HG02852 (cell line): Measurements from ENCODE around the gene C9orf85.
"Not testable (repeated sequence)": the region's sequence is repeated elsewhere in the genome, so short reads cannot be mapped to it uniquely, and the experiment has no call there.

Source experiments
- ATAC-seq: cut with Tn5 transposase; IDR thresholded peaks from one replicate; pipeline ENCODE4 v1.9.1; 2021; ENCODE audit warnings: mild to moderate bottlenecking, moderate library complexity; ENCODE audit not compliant: unreplicated experiment

The C9orf85 gene

DNA sequence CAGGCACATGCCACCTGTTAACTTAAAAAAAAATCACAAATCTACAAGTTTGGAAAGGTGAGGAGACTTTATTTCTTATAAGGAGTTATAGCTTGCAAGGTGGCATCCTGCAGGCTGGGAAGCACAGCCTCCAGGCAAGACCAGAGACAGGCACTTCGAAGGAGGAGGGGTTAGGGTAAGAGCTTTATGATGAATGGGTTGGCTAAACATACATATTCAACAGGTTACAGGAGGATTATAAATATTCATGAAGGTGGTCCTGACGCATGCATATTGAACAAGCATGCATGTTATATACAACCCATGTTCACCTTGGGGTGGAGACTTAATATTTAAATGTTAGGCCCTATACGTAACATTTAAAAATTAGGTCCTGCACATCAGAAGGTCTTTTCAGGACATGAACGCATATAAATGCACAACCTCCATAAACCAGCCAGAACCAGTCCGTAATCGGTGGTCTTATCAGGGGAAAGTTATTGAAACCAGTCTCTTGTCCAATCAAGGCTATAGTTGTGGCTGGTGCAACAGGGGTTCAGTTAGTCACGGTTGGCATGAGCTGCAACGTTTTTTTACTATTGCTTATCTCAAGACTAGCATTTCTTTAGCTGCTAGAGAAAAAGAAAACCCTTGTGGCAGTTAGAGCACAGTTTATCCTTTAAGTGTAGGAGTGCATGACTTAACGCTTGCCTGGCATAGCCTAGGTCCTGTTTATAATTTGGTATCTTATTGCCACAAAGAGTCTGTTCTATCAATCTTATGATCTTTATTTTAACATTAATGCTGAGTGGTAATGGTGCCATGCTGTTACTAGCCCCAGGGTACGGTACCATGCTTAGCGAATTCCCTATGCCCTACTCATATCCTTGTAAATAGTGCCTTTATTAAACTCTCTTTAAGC lies 76.3 kb downstream of the C9orf85 start:
- ATAC-seq: no peak

DNA sequence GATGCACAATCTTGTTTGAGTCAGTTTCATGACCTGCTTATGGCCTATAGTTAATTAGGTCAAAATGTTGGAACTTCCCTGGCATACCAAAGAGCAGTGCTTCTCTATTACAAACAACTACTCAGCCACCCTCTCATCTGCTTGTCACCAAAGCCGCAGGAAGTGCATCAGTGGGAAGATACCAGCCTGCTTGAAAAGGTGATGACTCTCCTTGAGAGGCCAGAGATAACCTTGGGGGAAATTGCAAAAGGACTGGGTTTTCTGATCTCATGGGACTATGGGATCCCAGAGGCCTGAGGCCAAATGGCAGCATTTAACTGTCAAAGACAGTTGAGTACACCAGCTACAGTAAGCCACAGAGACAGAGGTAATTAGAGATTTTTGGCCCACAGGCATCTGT lies 79.0 kb downstream of the C9orf85 start:
- ATAC-seq: no peak

GRCh38 chr9:72005451-72005850 lies 94.0 kb downstream of the C9orf85 start:
- ATAC-seq: no peak

GRCh38 chr9:72006501-72006900 lies 95.1 kb downstream of the C9orf85 start:
- no peak for ATAC-seq

GRCh38 chr9:72007726-72008125 lies 96.3 kb downstream of the C9orf85 start:
- not testable (repeated sequence) for ATAC-seq

DNA sequence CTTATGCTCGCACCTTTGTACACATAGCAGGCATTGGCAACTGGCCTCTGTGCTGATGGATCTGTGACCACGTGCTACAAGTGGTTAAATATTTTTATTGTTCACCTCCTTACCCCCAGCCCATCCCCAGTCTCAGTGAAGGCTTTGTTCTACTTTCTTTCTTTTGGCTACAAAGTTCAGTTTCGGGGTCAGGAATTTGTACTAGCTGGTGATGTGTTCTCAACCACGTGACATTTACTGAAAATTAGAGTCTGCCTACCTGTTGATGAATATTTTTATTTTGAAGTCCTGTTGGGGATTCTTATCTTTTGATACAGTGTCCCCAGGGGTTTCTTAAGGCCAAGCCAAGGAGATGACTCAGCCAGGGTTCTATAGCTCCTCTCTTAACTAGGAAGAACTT lies 101.2 kb downstream of the C9orf85 start:
- ATAC-seq: no peak

DNA sequence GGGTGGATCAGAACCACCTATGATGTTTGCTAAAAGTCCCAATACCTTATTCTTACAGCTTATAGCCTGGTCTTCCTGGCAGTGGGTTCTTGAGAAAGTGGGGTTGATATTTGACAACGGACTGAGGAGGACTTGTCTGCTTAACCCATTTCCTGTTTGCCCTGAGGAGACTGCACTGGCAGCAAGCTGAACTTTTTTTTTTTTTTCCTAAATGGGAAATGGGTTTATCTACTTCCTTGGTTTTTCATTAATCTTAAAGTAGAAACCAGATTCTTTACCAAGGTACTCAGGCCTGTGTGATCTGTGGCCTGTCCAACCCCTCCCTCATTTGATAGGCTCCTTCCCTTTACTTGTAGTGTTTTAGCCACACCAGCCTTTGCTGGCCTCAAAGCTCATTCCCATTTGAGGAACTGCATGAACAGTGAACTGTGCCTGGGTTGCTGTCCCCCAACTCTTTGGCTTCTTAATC lies 101.9 kb downstream of the C9orf85 start:
- ATAC-seq: no peak

DNA sequence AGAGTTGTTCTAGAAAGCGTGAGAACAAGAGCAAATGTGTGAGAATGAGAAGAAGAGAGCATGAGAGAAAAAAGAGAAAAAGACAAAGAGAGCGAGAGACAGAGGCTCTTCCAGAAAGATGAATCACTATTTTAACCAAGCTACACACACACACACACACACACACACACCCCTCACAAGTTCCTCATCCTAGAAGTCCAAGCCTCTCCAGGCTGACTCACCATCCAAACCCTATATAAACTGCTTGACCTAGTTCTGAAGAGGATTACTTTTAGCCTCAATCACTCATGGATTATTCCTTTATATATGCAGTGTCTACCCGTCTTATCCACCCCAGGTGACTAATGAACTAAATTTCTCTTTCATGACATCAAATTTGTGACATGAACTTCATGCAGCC lies 111.4 kb downstream of the C9orf85 start:
- ATAC-seq: no peak
